ENCODE data around the gene SEMA6C.

- TF ChIP-seq TOX (CRISPR knock-in tag; IDR thresholded peaks at IDR 0.05; ENCODE audit: borderline replicate concordance), result no peak
- no peak for TF ChIP-seq ZNF70 (CRISPR knock-in tag; IDR thresholded peaks at IDR 0.05)
- TF ChIP-seq OSR1 (CRISPR knock-in tag; IDR thresholded peaks at IDR 0.05), result no peak
- TF ChIP-seq ZFP3 (CRISPR knock-in tag; IDR thresholded peaks at IDR 0.05), result 0 out of 2 replicates have a peak, but pooled peaks have one; percentile 35
- TF ChIP-seq CSRNP3 (CRISPR knock-in tag; IDR thresholded peaks at IDR 0.05), result no peak
- TF ChIP-seq PATZ1 (CRISPR knock-in tag; IDR thresholded peaks at IDR 0.05; ENCODE audit: borderline replicate concordance), result no peak; the same call in 1 of the 2 replicates
- no peak for TF ChIP-seq TCF4 (CRISPR knock-in tag; IDR thresholded peaks at IDR 0.05; ENCODE audit: borderline replicate concordance)
- TF ChIP-seq CSDC2 (CRISPR knock-in tag; IDR thresholded peaks at IDR 0.05), result no peak
- TF ChIP-seq ARNTL (CRISPR knock-in tag; IDR thresholded peaks at IDR 0.05; ENCODE audit: borderline replicate concordance, low read depth), result no peak
- no peak for TF ChIP-seq SNAI2 (CRISPR knock-in tag; IDR thresholded peaks at IDR 0.05)
- no peak for TF ChIP-seq PPARA (CRISPR knock-in tag; IDR thresholded peaks at IDR 0.05; ENCODE audit: borderline replicate concordance)
- TF ChIP-seq POU6F1 (CRISPR knock-in tag; IDR thresholded peaks at IDR 0.05; ENCODE audit: borderline replicate concordance, low read depth), result no peak
- no peak for TF ChIP-seq ZNF8 (CRISPR knock-in tag; IDR thresholded peaks at IDR 0.05)
- no peak for TF ChIP-seq ZNF565 (CRISPR knock-in tag; conservative IDR thresholded peaks at IDR 0.05; ENCODE audit: low read depth)
Observed at GRCh38 chr1:151189637-151190445, 43.4 kb upstream of the SEMA6C start, which contains the start of gene VPS72.

All from SK-N-SH treated with all-trans-retinoic acid at 6 μM for 48 hours (cell line).